ENCODE data around the gene UCK2. TPM values are rescaled to one million over a fixed set of nuclear protein-coding genes. Genes with fewer than 3 reads are reported as not detected.

The UCK2 gene
- total RNA-seq, 1 experiment from 2014 or later, result 77.9 TPM

GRCh38 chr1:165903672-165904071, 76.3 kb downstream of the UCK2 start:
- H2AK5ac ChIP-seq (ENCODE audit: insufficient read length, low read length), result no peak overlapping the region
- H3K9ac ChIP-seq (ENCODE audit: extremely low read depth, insufficient read length, low read length), result no peak overlapping the region
- no peak overlapping the region for H3K18ac ChIP-seq (ENCODE audit: insufficient read length, low read depth, low read length)
- no peak overlapping the region for H2BK20ac ChIP-seq (ENCODE audit: low read depth, low read length, poor library complexity, severe bottlenecking)
- H4K20me1 ChIP-seq (ENCODE audit: control insufficient read depth, insufficient read depth, insufficient read length), result no peaks in the 10 kb centered on the region
- no peak overlapping the region for H2BK120ac ChIP-seq (ENCODE audit: low read depth, low read length, poor library complexity, severe bottlenecking)
- H3K56ac ChIP-seq (ENCODE audit: insufficient read length, low read depth, low read length), result no peak overlapping the region
- H2AFZ ChIP-seq (ENCODE audit: low read length), result no peak overlapping the region
- no peak for TF ChIP-seq CTCF (conservative IDR thresholded peaks at IDR 0.05)
- H3K9me3 Mint-ChIP-seq, result no peaks in the 10 kb centered on the region
- H4K8ac ChIP-seq (replicated peaks; ENCODE audit: insufficient read length, low read depth, low read length), result no peak overlapping the region
- no peaks in the 10 kb centered on the region for H3K79me1 ChIP-seq (ENCODE audit: insufficient read depth, low read depth, low read length, poor library complexity, severe bottlenecking)
- H3K36me3 Mint-ChIP-seq (ENCODE audit: insufficient read depth in 1 of 3, low read depth in 3 of 3), result peaks cover 45 to 77% (median 70%) of the 10 kb centered on the region in 3 experiments; a peak in 6 of 7 replicates
- H3K4ac ChIP-seq (ENCODE audit: low read depth, low read length), result no peak overlapping the region
- H2BK12ac ChIP-seq (ENCODE audit: insufficient read length, low read depth, low read length), result no peak overlapping the region
- H3K23me2 ChIP-seq (ENCODE audit: insufficient read length, low read depth, low read length, poor library complexity, severe bottlenecking), result no peaks in the 10 kb centered on the region
- no peak overlapping the region for H3K27ac ChIP-seq (ENCODE audit: insufficient read length, low read depth, low read length)
- no peak overlapping the region for H2BK5ac ChIP-seq (ENCODE audit: insufficient read length, low read length)
- no CpG with 5 or more reads among the region's 1 CpG for WGBS (ENCODE audit: extremely low coverage, insufficient read length, low lambda C conversion rate)
- no peak overlapping the region for H3T11ph ChIP-seq (ENCODE audit: low read length)
- H3K23ac ChIP-seq (ENCODE audit: insufficient read length, low read depth, low read length), result no peak overlapping the region
- DNase-seq, result no peak
- peak overlapping the region in 1 of 3 experiments; percentile 69; a peak in 3 of 7 replicates for H3K27ac Mint-ChIP-seq
- no peaks in the 10 kb centered on the region for H3K9me3 ChIP-seq (ENCODE audit: control insufficient read depth, low read depth, low read length)
- H3K4me1 Mint-ChIP-seq, result peaks cover 0 to 4% of the 10 kb centered on the region in 2 experiments; a peak in 1 of 4 replicates
- no peaks in the 10 kb centered on the region for H3K27me3 Mint-ChIP-seq (ENCODE audit: low read depth)
- H4K5ac ChIP-seq (ENCODE audit: insufficient read length, low read depth, low read length), result no peak overlapping the region
- no peak overlapping the region for H4K91ac ChIP-seq (ENCODE audit: insufficient read length, low read depth, low read length)
- H3K4me3 Mint-ChIP-seq, result no peak overlapping the region
- H3K79me2 ChIP-seq (ENCODE audit: insufficient read depth, low read length), result 0 out of 2 replicates have a peak, but pooled peaks cover 1% of the 10 kb centered on the region
- no peaks in the 10 kb centered on the region for H3K4me1 ChIP-seq (ENCODE audit: insufficient read depth, low read length)
- no peaks in the 10 kb centered on the region for H3K27me3 ChIP-seq (ENCODE audit: insufficient read depth, low read length)
- no peak overlapping the region for H3K14ac ChIP-seq (ENCODE audit: insufficient read depth, low read length)
- H3K4me2 ChIP-seq (ENCODE audit: insufficient read depth, insufficient read length, low read length), result no peak overlapping the region
- no peak overlapping the region for H2BK15ac ChIP-seq (ENCODE audit: low read depth, low read length)
